Karpas-422 (cell line): Measurements from ENCODE around the gene RARA. TPM values are rescaled to one million over a fixed set of nuclear protein-coding genes. Genes with fewer than 3 reads are reported as not detected.

Experiments used
- DNase-seq: peaks from one replicate; pipeline ENCODE4 v3.0.0-alpha.2; 2015
- H2AFZ ChIP-seq: fragments of 200-600 bp; sonication (generic); 2 replicates; pipeline ENCODE4 v1.6.1; 2014; ENCODE audit warnings: antibody characterized with exemption, low read length, mixed read lengths
- H3K27ac ChIP-seq: fragments of 200-600 bp; sonication (generic); 2 replicates; pipeline ENCODE4 v1.5.1; 2014; ENCODE audit warnings: mild to moderate bottlenecking, low read length, moderate library complexity
- H3K27me3 ChIP-seq: fragments of 200-600 bp; sonication (generic); 2 replicates; pipeline ENCODE4 v1.6.1; 2014; ENCODE audit warnings: low read length, mixed read lengths
- H3K36me3 ChIP-seq: fragments of 200-600 bp; sonication (generic); 2 replicates; pipeline ENCODE4 v1.6.1; 2014; ENCODE audit warnings: low read length, mixed read lengths; ENCODE audit not compliant: insufficient read depth
- H3K4me1 ChIP-seq: fragments of 200-600 bp; sonication (generic); 2 replicates; pipeline ENCODE4 v1.6.1; 2014; ENCODE audit warnings: mild to moderate bottlenecking, low read length, mixed read lengths
- H3K4me2 ChIP-seq: fragments of 200-600 bp; sonication (generic); 2 replicates; pipeline ENCODE4 v1.6.1; 2014; ENCODE audit warnings: low read length, low read depth, mild to moderate bottlenecking; ENCODE audit not compliant: poor library complexity, severe bottlenecking
- H3K4me3 ChIP-seq: fragments of 200-600 bp; sonication (generic); 2 replicates; pipeline ENCODE4 v1.5.1; 2014; ENCODE audit warnings: mild to moderate bottlenecking, antibody characterized with exemption, low read length, mixed read lengths
- H3K79me2 ChIP-seq: fragments of 200-600 bp; sonication (generic); 2 replicates; pipeline ENCODE4 v1.6.1; 2014; ENCODE audit warnings: mild to moderate bottlenecking, low read length, mixed read lengths
- H3K9ac ChIP-seq: fragments of 200-600 bp; sonication (generic); 2 replicates; pipeline ENCODE4 v1.6.0; 2014; ENCODE audit warnings: low read length
- H3K9me2 ChIP-seq: fragments of 200-600 bp; sonication (generic), shearing (Covaris generic); replicated peaks from 2 replicates; pipeline ENCODE4 v1.6.0; 2014; ENCODE audit warnings: mild to moderate bottlenecking, low read length, moderate library complexity; ENCODE audit not compliant: insufficient read depth
- H3K9me3 ChIP-seq: fragments of 300-700, 200-600 bp; sonication (generic); 2 replicates; pipeline ENCODE4 v1.6.1; 2014; ENCODE audit warnings: low read length, mixed read lengths
- H4K20me1 ChIP-seq: fragments of 200-600 bp; sonication (generic); 2 replicates; pipeline ENCODE4 v1.6.1; 2014; ENCODE audit warnings: mild to moderate bottlenecking, antibody characterized with exemption, low read length, low read depth; ENCODE audit not compliant: insufficient read depth
- total RNA-seq: library from RNA; depleted of rRNA; stranded (reverse); fragments of >200 nt; shearing (Covaris generic); gene quantifications from 2 replicates; pipeline ENCODE4 v1.2.3, GENCODE V29; 2014; ENCODE audit warnings: low replicate concordance

RARA gene
- total RNA-seq, 1 experiment from 2014 or later = 21.8 TPM

DNA sequence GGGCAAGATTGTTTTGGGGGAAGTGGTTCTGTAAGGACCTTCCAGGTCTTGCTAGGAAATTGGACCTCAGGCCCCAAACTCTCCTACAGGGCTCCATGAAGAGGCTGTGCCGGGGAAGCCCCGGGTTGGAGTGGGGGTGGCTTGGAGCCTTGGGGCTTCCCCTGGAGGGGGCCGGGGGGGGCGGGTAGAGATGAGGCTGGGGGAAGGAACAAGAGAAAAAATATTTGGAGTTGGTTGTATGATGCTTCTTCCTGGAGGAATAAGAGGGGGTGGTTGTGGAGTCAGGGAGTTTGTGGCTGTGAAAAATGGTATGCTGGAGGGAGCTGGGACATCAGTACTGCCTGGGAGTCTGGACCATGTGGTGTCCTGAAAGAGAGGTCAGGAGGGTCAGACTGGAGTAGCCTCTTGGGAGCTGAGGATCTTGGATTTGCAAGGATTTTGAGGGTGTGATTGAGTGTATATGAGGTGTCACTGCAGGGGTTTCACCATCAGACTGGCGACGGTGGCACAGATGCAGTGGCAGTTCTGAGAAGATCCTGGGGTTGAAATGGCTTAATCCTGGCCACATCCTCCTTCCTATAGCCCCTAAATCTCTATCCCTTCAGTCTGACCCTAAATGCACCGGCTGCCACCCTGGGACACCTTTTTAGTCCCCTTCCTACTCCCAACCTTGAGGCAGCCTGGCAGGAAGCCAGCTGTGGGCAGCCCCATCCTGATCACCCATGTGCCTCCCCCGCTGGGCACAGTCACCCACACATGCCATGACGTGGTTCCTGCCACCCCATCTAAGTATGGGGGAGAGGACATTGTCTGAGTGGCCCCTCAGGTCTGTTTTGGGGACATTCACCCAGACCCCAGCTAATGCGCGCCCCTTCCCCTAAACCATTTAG is 10.9 kb downstream of the RARA start:
- H3K27me3 ChIP-seq = no peaks in the 10 kb centered on the region
- H3K9me2 ChIP-seq = no peaks in the 10 kb centered on the region
- peak overlapping the region; percentile 99 for H3K4me2 ChIP-seq
- peak overlapping the region; percentile 92; the same call in 1 of the 2 replicates for H3K4me3 ChIP-seq
- H3K79me2 ChIP-seq = peaks cover 46% of the 10 kb centered on the region
- H3K4me1 ChIP-seq = peaks cover 83% of the 10 kb centered on the region
- H3K36me3 ChIP-seq = no peaks in the 10 kb centered on the region
- no peak for DNase-seq
- no peak overlapping the region for H2AFZ ChIP-seq
- no peak overlapping the region for H3K27ac ChIP-seq
- peak overlapping the region; percentile 89 for H3K9ac ChIP-seq
- H3K9me3 ChIP-seq = no peaks in the 10 kb centered on the region
- peaks cover 28% of the 10 kb centered on the region; the same call in 1 of the 2 replicates for H4K20me1 ChIP-seq

DNA sequence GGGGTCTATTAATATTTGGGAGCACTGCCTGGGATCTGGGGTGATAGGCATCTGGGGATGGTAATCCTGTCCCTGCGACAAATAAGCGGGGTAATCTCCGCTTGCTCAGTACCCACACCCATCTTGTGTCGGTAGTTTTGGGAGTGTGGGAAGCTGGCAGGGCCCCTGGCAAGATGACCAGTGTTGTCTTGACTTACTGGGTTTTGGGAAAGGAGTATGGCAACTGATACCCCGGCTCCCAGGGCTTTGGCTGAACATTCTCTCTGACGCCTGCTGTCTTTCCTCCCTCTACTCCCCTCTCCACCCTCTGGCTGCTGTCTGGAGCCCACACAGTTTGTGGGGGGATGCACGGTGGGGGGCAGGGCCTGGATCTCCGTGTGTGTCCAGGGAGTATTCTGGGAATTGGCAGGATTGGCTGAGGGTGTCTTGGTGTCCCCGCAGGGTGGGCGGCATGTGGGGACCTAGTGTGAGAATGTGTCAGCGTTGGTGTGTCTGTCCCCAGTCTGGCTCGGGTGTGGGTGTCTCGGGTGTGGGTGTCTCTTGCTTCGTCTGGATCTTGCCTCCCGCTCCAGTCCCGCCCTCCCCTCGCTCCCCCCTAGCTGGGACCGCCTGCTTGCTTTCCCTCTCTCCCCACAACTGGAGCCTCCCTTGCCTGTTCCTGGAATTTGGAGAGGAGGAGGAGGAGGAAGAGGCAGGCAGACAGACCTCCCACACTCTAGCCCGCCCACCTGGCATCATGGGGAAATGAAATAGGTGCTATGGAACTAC is 12.0 kb downstream of the RARA start:
- no peaks in the 10 kb centered on the region for H3K36me3 ChIP-seq
- H2AFZ ChIP-seq = no peak overlapping the region
- H3K4me1 ChIP-seq = peaks cover 88% of the 10 kb centered on the region
- H3K79me2 ChIP-seq = peaks cover 53% of the 10 kb centered on the region
- H4K20me1 ChIP-seq = peaks cover 28% of the 10 kb centered on the region; the same call in 1 of the 2 replicates
- no peak overlapping the region for H3K9ac ChIP-seq
- no peak overlapping the region for H3K27ac ChIP-seq
- H3K9me2 ChIP-seq = no peaks in the 10 kb centered on the region
- no peak overlapping the region for H3K4me3 ChIP-seq
- H3K4me2 ChIP-seq = peak overlapping the region; percentile 83
- DNase-seq = no peak
- no peaks in the 10 kb centered on the region for H3K9me3 ChIP-seq
- no peaks in the 10 kb centered on the region for H3K27me3 ChIP-seq

DNA sequence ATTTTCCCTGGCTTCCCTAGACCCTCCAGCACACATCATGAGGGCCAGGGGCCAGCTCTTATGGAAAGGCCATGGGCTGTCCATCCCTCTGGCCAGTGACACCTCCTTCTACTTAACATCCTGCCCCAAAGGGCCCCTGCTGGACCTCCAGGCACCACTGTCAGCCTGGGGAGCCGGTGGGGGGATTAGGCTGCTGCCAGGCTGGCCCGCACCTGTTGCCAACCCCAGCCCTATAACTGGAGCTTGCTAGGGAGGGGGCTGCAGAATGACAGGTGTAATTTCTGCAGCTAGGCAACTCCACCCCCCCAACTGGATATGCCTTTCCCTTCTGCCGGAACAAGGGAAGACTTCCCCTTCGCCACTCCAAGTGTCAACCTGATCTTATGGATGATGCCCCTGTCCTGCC is 12.5 kb downstream of the RARA start:
- Histone ChIP-seq H3K4me1 (peaks cover 94% of the 10 kb centered on the region), H3K4me3 (peak overlapping the region; percentile 70; the same call in 1 of the 2 replicates), H3K79me2 (peaks cover 59% of the 10 kb centered on the region), H3K27me3 (no peaks in the 10 kb centered on the region), H3K4me2 (peak overlapping the region; percentile 83), H4K20me1 (peaks cover 28% of the 10 kb centered on the region; the same call in 1 of the 2 replicates), H3K9me2 (no peaks in the 10 kb centered on the region), H3K9me3 (no peaks in the 10 kb centered on the region), H3K9ac (peak overlapping the region; percentile 74), H3K27ac (0 out of 2 replicates have a peak overlapping the region, but pooled peaks have one; percentile 97), H2AFZ (no peak overlapping the region), H3K36me3 (no peaks in the 10 kb centered on the region)
- DNase-seq = no peak

DNA sequence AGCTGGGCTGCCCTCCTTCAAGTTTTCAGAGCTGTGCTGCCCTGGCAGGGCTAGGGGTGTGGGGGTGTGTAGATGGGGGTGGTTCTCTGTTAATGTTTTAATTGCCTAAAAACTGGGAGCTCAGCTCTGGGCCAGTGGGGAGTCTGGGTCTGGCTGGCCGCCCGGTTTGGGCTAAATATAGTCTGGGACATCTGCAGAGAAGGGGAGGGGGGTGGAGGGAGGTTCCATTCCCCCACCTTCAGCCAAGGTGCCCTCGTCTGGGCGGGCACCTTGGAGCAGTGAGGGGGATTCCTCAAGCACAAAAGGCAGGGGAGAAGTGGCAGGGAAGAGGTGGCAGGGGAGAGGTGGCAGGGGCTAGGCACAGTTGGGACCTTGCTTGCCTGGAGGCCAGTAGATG is 13.0 kb downstream of the RARA start:
- H3K9ac ChIP-seq = peak overlapping the region; percentile 74
- peak overlapping the region; percentile 97 for H3K27ac ChIP-seq
- no peak overlapping the region for H2AFZ ChIP-seq
- H3K4me2 ChIP-seq = peak overlapping the region; percentile 83
- peaks cover 28% of the 10 kb centered on the region; the same call in 1 of the 2 replicates for H4K20me1 ChIP-seq
- H3K36me3 ChIP-seq = no peaks in the 10 kb centered on the region
- H3K27me3 ChIP-seq = no peaks in the 10 kb centered on the region
- DNase-seq = no peak
- H3K9me2 ChIP-seq = no peaks in the 10 kb centered on the region
- peak overlapping the region; percentile 70 for H3K4me3 ChIP-seq
- H3K79me2 ChIP-seq = peaks cover 64% of the 10 kb centered on the region
- H3K9me3 ChIP-seq = no peaks in the 10 kb centered on the region
- H3K4me1 ChIP-seq = peaks cover 97% of the 10 kb centered on the region

DNA sequence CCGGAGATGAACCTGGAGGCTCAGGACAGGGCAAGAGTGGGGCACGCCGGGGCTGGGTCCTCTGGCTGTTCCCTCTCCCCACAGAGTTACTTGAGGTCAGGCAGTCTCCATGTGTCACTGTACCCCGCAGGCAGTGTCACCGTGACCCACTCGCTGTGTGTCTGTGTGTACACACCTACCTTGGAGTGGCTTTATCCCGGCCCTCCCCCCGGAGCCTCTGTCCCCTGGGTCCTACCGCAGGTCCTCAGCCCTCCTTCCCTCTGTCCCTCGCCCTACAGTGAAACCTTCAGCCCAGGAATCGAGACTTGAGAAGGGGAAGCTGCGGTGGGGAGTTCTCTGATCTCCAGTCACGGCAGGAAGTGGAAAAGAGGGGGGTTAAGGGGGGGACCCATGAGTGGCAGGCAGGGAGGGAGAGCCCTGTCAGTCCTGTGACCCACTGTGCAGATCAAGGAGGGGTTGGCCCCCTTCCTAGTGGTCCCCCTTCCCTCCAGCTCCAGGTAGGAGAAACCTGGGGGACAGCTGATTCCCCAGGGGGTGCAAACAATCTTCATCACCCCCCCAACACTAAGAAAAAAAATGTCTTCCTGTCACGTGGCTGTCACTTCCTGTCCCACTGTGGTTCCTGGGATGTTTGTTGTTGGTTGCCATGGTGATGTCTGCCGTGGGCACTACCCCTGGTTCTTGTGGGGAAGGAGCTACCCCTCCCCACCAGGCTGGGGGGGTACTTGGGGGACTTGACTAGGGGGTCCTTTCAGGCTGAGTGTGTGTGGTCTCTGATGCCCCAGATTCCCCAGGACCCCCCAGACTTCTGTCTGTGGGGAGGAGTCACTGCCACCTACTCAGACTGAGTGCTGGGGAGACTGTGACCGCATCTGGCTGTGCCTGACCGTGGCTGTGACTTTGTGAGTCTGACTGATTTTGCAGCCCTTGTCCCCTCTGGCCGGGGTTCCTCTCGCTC is 13.7 kb downstream of the RARA start:
- Histone ChIP-seq H3K4me1 (peaks cover 97% of the 10 kb centered on the region), H3K9me2 (no peaks in the 10 kb centered on the region), H3K4me3 (peak overlapping the region; percentile 70), H3K79me2 (peaks cover 70% of the 10 kb centered on the region), H3K27ac (peak overlapping the region; percentile 97), H3K4me2 (peak overlapping the region; percentile 83), H3K36me3 (no peaks in the 10 kb centered on the region), H3K27me3 (no peaks in the 10 kb centered on the region), H4K20me1 (peaks cover 28% of the 10 kb centered on the region; the same call in 1 of the 2 replicates), H3K9ac (peak overlapping the region; percentile 74), H2AFZ (no peak overlapping the region), H3K9me3 (no peaks in the 10 kb centered on the region)
- DNase-seq = peak; percentile 94

DNA sequence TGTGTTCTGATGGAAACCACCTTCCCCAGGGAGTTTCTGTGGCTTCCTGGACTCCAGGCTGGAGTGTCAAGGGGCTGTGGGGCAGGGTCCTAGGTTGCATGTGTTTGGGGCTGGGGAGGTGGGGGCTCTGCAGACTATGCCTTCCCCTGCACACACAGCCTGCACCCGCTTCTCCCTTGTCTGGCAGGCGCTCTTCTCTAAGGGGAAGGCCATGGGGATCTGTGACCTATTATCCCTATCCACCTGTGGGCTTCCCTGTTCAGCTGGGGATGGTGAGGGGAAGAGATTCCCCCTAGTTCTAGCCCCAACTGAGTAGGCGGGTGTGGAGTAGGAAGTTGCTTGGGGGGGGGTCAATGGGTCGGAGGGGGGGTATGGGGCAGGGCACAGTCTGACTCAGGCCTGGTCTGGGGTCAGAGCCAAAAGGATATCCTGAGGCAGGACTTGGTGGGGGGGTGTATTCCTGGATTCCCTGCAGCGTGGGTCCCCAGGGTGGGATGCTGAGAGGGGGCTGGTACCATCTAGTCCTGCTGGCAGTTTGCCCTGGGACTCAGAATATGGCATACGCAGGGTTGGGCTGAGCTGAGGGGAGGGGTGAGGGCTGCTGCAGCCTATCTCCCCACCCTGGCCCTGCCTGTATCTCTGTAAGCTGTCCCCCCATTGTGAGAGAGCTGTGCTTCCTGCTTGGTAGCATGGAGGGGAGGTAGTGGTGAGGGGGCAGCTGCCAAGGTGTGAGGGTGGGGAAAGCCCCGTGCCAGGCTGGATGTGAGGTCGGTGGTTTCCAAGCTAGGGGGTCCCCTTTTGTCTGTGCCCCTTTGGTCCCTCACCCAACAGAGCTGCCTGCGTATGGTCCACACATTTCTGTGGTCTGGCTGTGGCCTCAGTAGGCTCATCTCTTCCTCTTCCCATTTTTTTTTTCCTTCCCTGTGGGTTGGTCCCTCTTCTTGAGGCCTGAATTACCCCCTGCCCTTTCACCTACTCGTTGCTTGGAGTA is 14.7 kb downstream of the RARA start:
- no peaks in the 10 kb centered on the region for H3K27me3 ChIP-seq
- peak overlapping the region; percentile 97 for H3K27ac ChIP-seq
- no peaks in the 10 kb centered on the region for H3K9me2 ChIP-seq
- H3K4me1 ChIP-seq = peaks cover 100% of the 10 kb centered on the region
- H3K36me3 ChIP-seq = no peaks in the 10 kb centered on the region
- H4K20me1 ChIP-seq = peaks cover 28% of the 10 kb centered on the region; the same call in 1 of the 2 replicates
- H3K4me3 ChIP-seq = peak overlapping the region; percentile 70; the same call in 1 of the 2 replicates
- no peak overlapping the region for H2AFZ ChIP-seq
- DNase-seq = no peak
- peak overlapping the region; percentile 83 for H3K4me2 ChIP-seq
- H3K79me2 ChIP-seq = peaks cover 79% of the 10 kb centered on the region
- H3K9ac ChIP-seq = peak overlapping the region; percentile 74
- no peaks in the 10 kb centered on the region for H3K9me3 ChIP-seq
